ENCODE data around the gene RASGEF1B. TPM values are rescaled to one million over a fixed set of nuclear protein-coding genes. Genes with fewer than 3 reads are reported as not detected.

The RASGEF1B gene
- total and polyA plus RNA-seq, 9 of the 15 experiments (the other 6 are each of a cell fraction or from before 2014, with no cell fraction given), result 0.04 to 0.57 (median 0.22) TPM

DNA sequence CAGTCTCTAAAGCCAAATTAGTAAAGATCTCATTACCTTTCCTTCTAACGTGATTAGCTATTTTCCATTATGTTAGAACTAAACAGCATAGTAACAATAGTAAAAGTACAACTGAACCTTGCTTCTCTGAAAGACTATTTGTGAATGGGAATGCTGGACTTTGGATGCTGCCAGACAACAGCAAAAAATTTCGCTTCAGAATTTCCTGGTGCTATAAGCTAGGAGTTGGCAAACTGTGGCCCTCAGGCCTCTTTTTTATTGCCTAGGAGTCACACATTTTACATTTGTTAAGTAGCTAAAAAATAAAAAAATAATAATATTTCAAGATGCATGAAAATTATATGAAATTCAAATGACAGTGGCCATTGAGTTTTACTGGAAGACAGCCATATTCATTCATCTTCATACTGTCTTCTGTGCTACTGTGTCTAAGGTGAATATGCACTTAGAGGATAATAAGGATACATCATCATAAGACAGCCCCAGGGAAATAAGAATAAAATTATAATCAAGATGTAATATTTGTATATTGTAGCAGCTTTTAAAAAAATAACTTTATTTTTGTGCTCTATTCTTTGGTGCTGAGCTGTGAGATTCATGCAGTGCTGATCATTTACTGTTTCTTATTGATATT, 34.6 kb downstream of the RASGEF1B start:
- H3K4me1 ChIP-seq (replicated peaks in 1 of 2; ENCODE audit: control insufficient read depth in 2 of 2, insufficient read depth in 2 of 2, low read length in 2 of 2), result peaks cover 3 to 4% of the 10 kb centered on the region in 2 experiments; a peak in 1 of 5 replicates
- POLR2A ChIA-PET, result interaction anchor here (0.7 to 1.1 kb wide), 2 partner anchors 16 to 919 kb away, joined by 3 read pairs; no protein-coding TSS in a partner anchor
- H3K79me2 ChIP-seq (ENCODE audit: control insufficient read depth, insufficient read depth, low read length), result no peaks in the 10 kb centered on the region
- no peaks in the 10 kb centered on the region for H3K27me3 ChIP-seq (ENCODE audit: control insufficient read depth in 2 of 2, insufficient read depth in 2 of 2, low read length in 2 of 2)
- ATAC-seq (no peak), DNase-seq (ENCODE audit: extremely low read depth in 1 of 4, low spot score in 3 of 4) (no peak), FAIRE-seq (peak; percentile 19)
- no TSS peak for BruUV-seq (replicated peaks)
- no peak for TF ChIP-seq ELF1 (tag; IDR thresholded peaks at IDR 0.05)
- TF ChIP-seq E2F3 (CRISPR knock-in tag; IDR thresholded peaks at IDR 0.05), result no peak
- no peak for TF ChIP-seq CHD4 (IDR thresholded peaks at IDR 0.05; ENCODE audit: insufficient read depth, insufficient replicate concordance, low read depth, low read length, poor library complexity, severe bottlenecking)
- no peak for TF ChIP-seq SMARCA4 (IDR thresholded peaks at IDR 0.05)
- no peak for TF ChIP-seq TAF1 (IDR thresholded peaks at IDR 0.05; ENCODE audit: control insufficient read depth, extremely low read depth, insufficient read depth, low read length, severe bottlenecking)
- TF ChIP-seq, protein P1, sequence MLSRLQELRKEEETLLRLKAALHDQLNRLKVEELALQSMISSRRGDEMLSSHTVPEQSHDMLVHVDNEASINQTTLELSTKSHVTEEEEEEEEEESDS (CRISPR knock-in tag; IDR thresholded peaks at IDR 0.05), result no peak
- no peak for TF ChIP-seq MAFK (IDR thresholded peaks at IDR 0.05; ENCODE audit: low read length)
- no peak for TF ChIP-seq CTBP1 (IDR thresholded peaks at IDR 0.05; ENCODE audit: borderline replicate concordance)
- TF ChIP-seq HNRNPK (IDR thresholded peaks at IDR 0.05; ENCODE audit: low read depth, low read length, poor library complexity, severe bottlenecking), result no peak
- TF ChIP-seq, protein P2, sequence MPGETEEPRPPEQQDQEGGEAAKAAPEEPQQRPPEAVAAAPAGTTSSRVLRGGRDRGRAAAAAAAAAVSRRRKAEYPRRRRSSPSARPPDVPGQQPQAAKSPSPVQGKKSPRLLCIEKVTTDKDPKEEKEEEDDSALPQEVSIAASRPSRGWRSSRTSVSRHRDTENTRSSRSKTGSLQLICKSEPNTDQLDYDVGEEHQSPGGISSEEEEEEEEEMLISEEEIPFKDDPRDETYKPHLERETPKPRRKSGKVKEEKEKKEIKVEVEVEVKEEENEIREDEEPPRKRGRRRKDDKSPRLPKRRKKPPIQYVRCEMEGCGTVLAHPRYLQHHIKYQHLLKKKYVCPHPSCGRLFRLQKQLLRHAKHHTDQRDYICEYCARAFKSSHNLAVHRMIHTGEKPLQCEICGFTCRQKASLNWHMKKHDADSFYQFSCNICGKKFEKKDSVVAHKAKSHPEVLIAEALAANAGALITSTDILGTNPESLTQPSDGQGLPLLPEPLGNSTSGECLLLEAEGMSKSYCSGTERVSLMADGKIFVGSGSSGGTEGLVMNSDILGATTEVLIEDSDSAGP (CRISPR knock-in tag; IDR thresholded peaks at IDR 0.05), result no peak
- TF ChIP-seq PTRF (tag; IDR thresholded peaks at IDR 0.05), result no peak
- no peak for TF ChIP-seq SIN3A (IDR thresholded peaks at IDR 0.05; ENCODE audit: borderline replicate concordance in 2 of 2, control insufficient read depth in 1 of 2, low read depth in 2 of 2, low read length in 2 of 2)
- no peak for TF ChIP-seq MLX (CRISPR knock-in tag; conservative IDR thresholded peaks at IDR 0.05)
- no peak overlapping the region for H3K27ac ChIP-seq (ENCODE audit: extremely low read depth, low read depth, low read length)
- no peaks in the 10 kb centered on the region for H4K20me1 ChIP-seq (replicated peaks; ENCODE audit: control insufficient read depth, insufficient read depth, low read length)
- H3K36me3 ChIP-seq (ENCODE audit: control insufficient read depth, insufficient read depth, low read length), result no peaks in the 10 kb centered on the region
- H3K9me3 ChIP-seq (replicated peaks; ENCODE audit: control insufficient read depth, insufficient read depth, low read depth, low read length), result no peaks in the 10 kb centered on the region
- no peak overlapping the region for H2AFZ ChIP-seq (ENCODE audit: low read depth, low read length)
- no peak overlapping the region for H3K4me2 ChIP-seq (ENCODE audit: insufficient read depth, low read length)
- H3K9ac ChIP-seq (ENCODE audit: insufficient read depth in 1 of 2, low read depth in 2 of 2, low read length in 2 of 2), result no peak overlapping the region
- no peak overlapping the region for H3K4me3 ChIP-seq
- 34% methylated on average over 2 of the region's 2 CpGs for WGBS (ENCODE audit: insufficient coverage, low coverage, missing lambda C conversion rate)
- H3K9me1 ChIP-seq (ENCODE audit: control insufficient read depth, insufficient read depth, low read length), result no peaks in the 10 kb centered on the region
- intact Hi-C loops (cut with micrococcal nuclease), result no loop called here
- in situ Hi-C loops (cut with MboI), result no loop called here
- CTCF ChIA-PET (ENCODE audit: low intra/inter-chr PET ratio), result no interaction called here

All from K562 (cell line).